Measurements from ENCODE around the gene LGR6.
A peak's percentile ranks its signal among the peaks of the same experiment; 100 is the strongest.

The LGR6 gene

DNA sequence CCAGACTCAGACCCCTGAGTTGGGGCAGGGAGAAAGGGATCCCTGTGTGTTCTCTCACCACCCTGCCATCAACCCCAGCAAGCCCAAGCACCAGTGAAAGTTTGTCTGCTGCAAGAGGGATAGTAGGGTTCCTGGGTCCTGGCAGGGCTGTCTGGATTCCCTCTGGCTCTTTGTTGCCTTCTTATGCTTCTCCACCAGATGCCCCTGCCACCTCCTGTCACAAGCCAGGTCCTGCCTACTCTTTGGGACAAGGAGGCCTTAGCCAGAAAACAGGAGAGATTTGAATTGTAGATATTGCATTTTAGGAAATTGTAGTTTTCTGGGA lies 126.4 kb downstream of the LGR6 start:
- no peak overlapping the region for H3K4me3 ChIP-seq (ENCODE audit: low read depth, low read length)
- TF ChIP-seq, protein P1, sequence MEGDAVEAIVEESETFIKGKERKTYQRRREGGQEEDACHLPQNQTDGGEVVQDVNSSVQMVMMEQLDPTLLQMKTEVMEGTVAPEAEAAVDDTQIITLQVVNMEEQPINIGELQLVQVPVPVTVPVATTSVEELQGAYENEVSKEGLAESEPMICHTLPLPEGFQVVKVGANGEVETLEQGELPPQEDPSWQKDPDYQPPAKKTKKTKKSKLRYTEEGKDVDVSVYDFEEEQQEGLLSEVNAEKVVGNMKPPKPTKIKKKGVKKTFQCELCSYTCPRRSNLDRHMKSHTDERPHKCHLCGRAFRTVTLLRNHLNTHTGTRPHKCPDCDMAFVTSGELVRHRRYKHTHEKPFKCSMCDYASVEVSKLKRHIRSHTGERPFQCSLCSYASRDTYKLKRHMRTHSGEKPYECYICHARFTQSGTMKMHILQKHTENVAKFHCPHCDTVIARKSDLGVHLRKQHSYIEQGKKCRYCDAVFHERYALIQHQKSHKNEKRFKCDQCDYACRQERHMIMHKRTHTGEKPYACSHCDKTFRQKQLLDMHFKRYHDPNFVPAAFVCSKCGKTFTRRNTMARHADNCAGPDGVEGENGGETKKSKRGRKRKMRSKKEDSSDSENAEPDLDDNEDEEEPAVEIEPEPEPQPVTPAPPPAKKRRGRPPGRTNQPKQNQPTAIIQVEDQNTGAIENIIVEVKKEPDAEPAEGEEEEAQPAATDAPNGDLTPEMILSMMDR (conservative IDR thresholded peaks at IDR 0.05; ENCODE audit: low read depth, low read length): no peak
- no peak for DNase-seq (ENCODE audit: low read depth)

DNA sequence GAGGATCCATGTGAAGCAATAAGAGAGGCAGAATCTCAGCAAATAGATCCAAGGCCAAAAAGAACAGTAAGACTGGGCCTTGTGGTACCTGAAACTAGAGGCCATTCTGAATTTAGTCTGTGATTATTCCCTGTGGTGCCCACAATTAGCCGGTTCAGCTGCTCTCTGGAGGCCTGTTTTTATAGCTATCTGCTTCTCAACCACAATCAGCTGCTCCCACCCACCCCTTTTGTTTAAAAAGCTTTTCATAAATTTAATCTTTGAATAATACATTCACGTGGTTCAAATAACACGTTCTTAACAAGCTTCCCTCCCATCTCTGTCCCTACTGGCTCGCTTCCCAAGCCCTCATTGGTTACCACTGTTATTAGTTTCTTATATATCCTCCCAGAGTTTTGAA lies 130.1 kb downstream of the LGR6 start:
- no peak overlapping the region for H3K4me3 ChIP-seq (ENCODE audit: low read depth, low read length)
- TF ChIP-seq, protein P1 (conservative IDR thresholded peaks at IDR 0.05; ENCODE audit: low read depth, low read length): no peak
- no peak for DNase-seq (ENCODE audit: low read depth)

DNA sequence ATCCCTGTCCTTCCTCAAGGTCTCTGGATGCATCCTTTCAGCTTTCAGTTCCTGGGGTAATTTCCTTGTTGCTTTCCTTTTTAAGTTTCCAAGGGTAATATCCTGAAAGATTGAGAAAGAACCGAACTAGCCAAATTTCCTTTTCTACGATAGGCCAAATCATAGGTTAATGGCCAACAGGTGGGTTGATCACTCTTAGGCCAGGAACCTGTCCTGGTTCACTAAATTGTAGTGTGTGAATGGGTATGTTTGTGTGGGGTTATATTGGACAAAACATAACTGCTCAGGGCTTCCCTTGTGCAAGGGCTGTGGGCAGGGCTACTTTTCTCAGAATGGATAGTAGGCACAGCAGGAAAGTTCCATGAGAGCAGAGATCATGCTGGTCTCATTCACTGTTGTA lies 131.0 kb downstream of the LGR6 start:
- no peak overlapping the region for H3K4me3 ChIP-seq (ENCODE audit: low read depth, low read length)
- TF ChIP-seq, protein P1 (conservative IDR thresholded peaks at IDR 0.05; ENCODE audit: low read depth, low read length): no peak
- no peak for DNase-seq (ENCODE audit: low read depth)

DNA sequence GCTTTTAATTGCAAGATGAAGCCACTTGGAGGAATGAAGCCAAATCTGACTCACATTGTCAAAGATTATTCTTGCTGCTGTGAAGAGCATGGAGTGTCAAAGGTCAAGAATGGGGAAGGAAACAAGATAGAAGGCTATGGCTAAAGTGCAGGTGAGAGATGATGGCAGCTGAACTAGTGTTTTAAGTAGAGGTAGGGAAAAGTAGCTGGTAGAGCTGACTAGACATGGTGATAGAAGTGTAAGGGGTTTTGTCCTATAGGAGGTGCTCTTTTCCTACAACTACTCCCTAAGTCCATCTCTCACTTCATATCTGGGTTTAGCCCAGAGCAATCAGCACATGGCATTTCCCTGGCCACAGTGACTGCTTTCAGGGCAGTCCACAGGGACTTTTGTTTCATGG lies 136.3 kb downstream of the LGR6 start:
- TF ChIP-seq, protein P1 (conservative IDR thresholded peaks at IDR 0.05; ENCODE audit: low read depth, low read length): no peak
- H3K4me3 ChIP-seq (ENCODE audit: low read depth, low read length): no peak overlapping the region
- no peak for DNase-seq (ENCODE audit: low read depth)

DNA sequence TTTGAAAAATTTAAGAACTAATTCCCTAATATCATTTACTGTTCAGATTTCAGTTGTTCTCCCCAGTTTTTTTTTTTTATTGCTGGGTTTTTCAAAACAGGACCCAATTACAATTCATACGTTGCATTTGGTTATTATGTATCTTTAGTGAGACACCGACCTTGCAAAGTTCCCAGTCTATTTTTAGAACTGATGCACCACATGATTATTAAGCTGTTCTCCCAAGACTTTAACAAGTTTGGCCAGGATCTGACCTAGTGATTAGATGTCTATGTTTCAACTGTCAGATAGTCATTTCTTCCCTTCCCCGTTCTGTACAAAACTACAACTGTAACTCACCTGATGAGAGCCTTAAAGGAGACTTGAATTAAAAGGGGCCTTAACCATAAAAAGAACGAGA lies 140.3 kb downstream of the LGR6 start:
- H3K4me3 ChIP-seq (ENCODE audit: low read depth, low read length): no peak overlapping the region
- TF ChIP-seq, protein P1 (conservative IDR thresholded peaks at IDR 0.05; ENCODE audit: low read depth, low read length): no peak
- DNase-seq (ENCODE audit: low read depth): no peak

DNA sequence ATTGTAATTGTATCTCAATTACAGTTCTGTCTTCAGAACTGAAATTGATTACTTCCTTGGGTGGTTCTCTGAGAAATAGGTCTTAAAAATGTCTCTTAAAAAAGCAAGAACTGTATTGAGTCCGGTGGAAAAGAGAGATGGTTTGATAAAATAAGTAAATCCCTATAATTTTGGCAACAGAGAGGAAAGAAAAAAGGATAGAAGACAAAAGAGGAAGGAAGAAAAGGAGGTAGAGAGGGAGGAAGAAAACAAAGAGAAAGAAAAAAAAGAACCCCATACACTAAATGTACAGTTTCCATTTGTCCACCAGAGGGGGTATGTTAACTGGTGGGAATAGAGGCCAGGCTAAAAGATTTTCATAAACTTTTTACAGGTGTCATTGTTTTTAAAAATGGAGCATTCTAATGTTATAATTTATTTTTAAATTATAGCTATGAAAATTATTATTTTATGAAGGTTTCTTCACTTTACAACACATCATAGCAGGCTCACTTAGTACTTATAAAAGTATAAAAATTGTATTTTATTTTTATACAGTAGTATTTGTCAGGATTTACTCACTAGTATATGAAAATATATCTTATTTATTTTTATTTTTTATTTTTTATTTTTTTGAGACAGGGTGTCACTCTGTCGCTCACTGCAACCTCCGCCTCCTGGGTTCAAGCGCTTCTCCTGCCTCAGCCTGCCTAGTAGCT lies 150.2 kb downstream of the LGR6 start:
- TF ChIP-seq, protein P1 (conservative IDR thresholded peaks at IDR 0.05; ENCODE audit: low read depth, low read length): peak; percentile 67
- no peak overlapping the region for H3K4me3 ChIP-seq (ENCODE audit: low read depth, low read length)
- peak; percentile 66 for DNase-seq (ENCODE audit: low read depth)

DNA sequence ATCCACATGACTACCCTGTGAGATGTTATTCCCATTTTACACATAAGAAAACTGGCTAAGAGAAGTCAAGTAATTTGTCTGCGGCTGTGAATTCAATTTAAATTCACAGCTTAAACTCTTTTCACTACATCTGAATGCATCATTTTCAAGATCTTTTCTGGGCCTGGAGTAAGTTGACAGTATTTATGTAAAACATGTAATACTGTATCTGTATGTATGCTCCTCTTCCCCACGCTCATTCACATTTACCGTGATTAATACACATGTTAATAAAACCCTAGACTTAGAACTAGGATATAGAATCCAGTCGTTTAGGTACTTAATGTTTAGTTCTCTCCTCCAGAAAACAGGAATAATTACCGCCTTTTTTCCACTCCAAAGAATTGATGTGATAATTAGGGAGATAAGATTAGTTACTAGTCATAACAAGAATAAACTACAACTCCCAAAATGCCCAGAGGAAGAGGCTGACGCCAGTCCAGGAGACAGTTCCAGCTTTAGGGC lies 154.5 kb downstream of the LGR6 start:
- no peak overlapping the region for H3K4me3 ChIP-seq (ENCODE audit: low read depth, low read length)
- TF ChIP-seq, protein P1 (conservative IDR thresholded peaks at IDR 0.05; ENCODE audit: low read depth, low read length): no peak
- no peak for DNase-seq (ENCODE audit: low read depth)

Measured in choroid plexus epithelial cell (primary cell).